Measurements from ENCODE around the gene PTBP1. TPM values are rescaled to one million over a fixed set of nuclear protein-coding genes. Genes with fewer than 3 reads are reported as not detected.
A peak's percentile ranks its signal among the peaks of the same experiment; 100 is the strongest.

Gene PTBP1
- total RNA-seq, 1 experiment from 2014 or later, result 308 TPM

DNA sequence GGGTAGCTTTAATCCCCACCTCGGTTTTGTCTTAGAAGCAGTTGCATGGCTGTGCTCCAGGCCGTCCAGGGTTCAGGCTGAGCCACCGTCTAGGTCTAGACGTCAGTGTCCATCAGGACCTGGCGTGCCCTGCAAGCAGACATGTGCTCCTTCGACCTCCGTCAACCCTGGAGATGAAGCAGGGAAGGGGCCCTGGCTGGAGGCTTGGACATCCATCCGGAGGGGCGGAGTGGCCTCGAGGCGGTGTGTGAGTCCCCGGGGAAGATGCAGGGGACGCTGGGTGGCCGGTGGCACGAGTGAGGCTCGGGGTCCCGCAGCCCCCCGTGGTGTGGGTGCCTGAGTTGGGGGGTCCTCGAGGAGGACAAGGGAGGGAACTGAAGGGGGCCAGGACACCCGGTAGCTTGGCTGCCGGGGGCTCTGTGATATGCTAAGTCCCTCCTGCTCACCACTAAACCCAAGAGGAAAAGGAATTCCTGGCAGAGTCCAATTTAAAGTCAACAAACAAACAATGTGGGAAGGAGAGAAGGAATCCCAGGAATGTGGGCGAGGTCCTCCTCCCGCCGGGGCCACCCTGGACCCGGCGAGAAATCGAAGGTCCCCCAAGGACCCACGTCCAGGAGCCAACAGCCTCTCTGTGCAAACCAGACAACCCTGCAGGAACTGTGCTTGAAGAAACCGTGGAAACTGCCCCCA, 14.9 kb upstream of the PTBP1 start:
- H3K4me1 ChIP-seq (replicated peaks), result peaks cover 70% of the 10 kb centered on the region
- no peaks in the 10 kb centered on the region for H3K9me3 ChIP-seq (replicated peaks)
- H3K27me3 ChIP-seq (replicated peaks), result no peaks in the 10 kb centered on the region
- peak overlapping the region; percentile 47 for H3K4me3 ChIP-seq
- DNase-seq (ENCODE audit: low read depth in 1 of 2, low spot score in 2 of 2), result peak; percentile 92 to 99
- H3K27ac ChIP-seq, result peak overlapping the region; percentile 95
- H3K36me3 ChIP-seq, result peaks cover 42% of the 10 kb centered on the region

DNA sequence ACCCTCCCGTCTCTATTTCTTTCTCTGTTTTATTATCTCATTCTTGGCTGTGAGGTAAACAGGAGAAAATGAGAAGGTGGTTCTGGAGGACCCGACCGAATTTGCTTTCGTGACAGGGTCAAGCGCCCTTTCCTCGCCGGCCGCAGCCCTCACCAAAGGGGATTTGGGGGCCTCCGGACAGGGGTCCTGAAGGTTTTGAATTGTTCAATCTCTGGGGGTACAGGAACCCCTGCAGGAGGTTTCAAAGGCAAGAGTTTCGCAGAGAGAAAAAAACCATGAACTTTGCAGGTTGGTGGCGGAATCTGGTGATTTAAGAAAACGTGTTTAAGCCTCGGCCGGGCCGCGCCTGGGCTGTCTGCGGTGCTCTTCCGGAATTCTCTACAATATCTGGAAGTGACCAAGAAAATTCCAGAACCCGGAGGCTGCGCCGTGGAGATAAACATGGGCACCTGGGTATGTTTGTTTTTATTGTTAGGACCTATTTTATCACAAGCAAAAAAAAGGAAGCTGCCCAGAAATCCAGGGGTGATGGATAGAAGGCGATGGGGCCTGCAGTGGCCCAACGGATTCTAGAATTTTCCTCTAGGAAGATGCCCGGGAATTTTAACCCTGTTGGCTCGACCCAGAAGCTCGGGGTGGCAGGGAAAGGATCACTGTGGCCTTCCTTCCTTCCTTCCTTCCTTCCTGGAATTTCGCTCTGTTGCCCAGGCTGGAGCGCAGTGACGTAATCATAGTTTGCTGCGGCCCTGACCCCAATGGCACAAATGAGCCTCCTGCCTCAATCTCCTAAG, 14.2 kb upstream of the PTBP1 start:
- H3K27ac ChIP-seq, result peak overlapping the region; percentile 95
- H3K4me3 ChIP-seq, result peak overlapping the region; percentile 47
- H3K9me3 ChIP-seq (replicated peaks), result no peaks in the 10 kb centered on the region
- H3K4me1 ChIP-seq (replicated peaks), result peaks cover 74% of the 10 kb centered on the region
- DNase-seq (ENCODE audit: low read depth in 1 of 2, low spot score in 2 of 2), result peak; percentile 73 to 84
- no peaks in the 10 kb centered on the region for H3K27me3 ChIP-seq (replicated peaks)
- H3K36me3 ChIP-seq, result peaks cover 49% of the 10 kb centered on the region

DNA sequence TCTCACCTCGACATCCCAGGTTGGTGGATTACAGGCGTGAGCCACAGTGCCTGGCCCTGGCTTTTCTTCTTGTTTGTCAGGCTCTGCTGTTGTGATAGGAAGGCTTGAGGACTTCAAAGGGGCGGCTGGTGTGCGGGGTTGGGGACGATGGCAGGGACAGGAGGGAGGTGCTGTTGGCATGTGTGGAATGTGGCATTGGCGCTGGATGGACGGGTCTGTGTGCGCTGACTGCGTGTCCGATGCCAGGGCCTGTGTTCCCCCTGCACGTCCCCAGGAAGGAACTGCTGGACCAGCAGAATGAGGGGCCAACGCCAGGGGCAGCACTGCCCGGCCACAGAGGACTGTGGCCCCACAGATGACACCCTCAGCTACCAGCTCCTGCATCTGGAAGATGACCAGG, 12.7 kb upstream of the PTBP1 start:
- peaks cover 74% of the 10 kb centered on the region for H3K4me1 ChIP-seq (replicated peaks)
- H3K27ac ChIP-seq, result peak overlapping the region; percentile 95; the same call in 1 of the 2 replicates
- DNase-seq (ENCODE audit: low read depth in 1 of 2, low spot score in 2 of 2), result peak in 1 of 2 experiments; percentile 35
- peak overlapping the region; percentile 47 for H3K4me3 ChIP-seq
- no peaks in the 10 kb centered on the region for H3K9me3 ChIP-seq (replicated peaks)
- H3K36me3 ChIP-seq, result peaks cover 56% of the 10 kb centered on the region
- no peaks in the 10 kb centered on the region for H3K27me3 ChIP-seq (replicated peaks)

DNA sequence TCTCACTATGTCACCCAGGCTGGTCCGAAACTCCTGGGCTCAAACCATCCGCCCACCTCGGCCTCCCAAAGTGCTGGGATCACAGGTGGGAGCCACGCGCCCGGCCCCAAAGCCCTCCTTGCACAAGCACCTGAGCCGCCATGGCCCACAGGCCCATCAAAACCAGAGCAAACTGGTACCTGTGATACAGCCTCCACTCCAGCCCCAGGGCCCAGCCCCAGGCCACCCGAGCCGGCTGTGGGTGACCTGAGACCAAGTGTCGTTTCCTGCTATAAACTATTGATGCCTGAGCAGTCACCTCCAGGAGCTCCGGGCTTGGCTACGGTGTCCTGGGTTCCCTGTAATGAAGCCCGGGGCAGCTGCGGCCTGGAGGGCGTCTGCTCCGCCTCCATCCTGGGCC, 9.7 kb upstream of the PTBP1 start:
- Histone ChIP-seq H3K36me3 (peaks cover 64% of the 10 kb centered on the region), H3K9me3 (replicated peaks) (no peaks in the 10 kb centered on the region), H3K4me3 (no peak overlapping the region), H3K27me3 (replicated peaks) (no peaks in the 10 kb centered on the region), H3K4me1 (replicated peaks) (peaks cover 76% of the 10 kb centered on the region), H3K27ac (no peak overlapping the region; the same call in 1 of the 2 replicates)
- DNase-seq (ENCODE audit: low read depth in 1 of 2, low spot score in 2 of 2), result no peak

DNA sequence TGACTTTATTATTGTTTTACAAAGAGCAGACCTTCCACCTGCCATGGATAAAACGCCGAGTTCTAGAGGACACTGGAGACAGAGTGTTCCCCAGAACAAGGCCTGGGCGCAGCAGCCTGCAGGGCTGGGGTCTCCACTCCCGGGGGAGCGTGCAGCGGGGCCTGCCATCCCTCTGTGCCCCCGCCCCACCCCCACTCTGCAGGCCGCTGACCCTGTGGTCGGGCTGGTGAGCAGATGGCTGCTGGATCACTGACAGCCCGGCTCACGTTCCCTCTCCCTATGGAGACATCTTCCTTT, 8.6 kb upstream of the PTBP1 start:
- peaks cover 64% of the 10 kb centered on the region for H3K36me3 ChIP-seq
- H3K4me1 ChIP-seq (replicated peaks), result peaks cover 71% of the 10 kb centered on the region
- H3K4me3 ChIP-seq, result no peak overlapping the region
- no peaks in the 10 kb centered on the region for H3K9me3 ChIP-seq (replicated peaks)
- H3K27me3 ChIP-seq (replicated peaks), result no peaks in the 10 kb centered on the region
- DNase-seq (ENCODE audit: low read depth in 1 of 2, low spot score in 2 of 2), result no peak
- peak overlapping the region; percentile 41 for H3K27ac ChIP-seq

DNA sequence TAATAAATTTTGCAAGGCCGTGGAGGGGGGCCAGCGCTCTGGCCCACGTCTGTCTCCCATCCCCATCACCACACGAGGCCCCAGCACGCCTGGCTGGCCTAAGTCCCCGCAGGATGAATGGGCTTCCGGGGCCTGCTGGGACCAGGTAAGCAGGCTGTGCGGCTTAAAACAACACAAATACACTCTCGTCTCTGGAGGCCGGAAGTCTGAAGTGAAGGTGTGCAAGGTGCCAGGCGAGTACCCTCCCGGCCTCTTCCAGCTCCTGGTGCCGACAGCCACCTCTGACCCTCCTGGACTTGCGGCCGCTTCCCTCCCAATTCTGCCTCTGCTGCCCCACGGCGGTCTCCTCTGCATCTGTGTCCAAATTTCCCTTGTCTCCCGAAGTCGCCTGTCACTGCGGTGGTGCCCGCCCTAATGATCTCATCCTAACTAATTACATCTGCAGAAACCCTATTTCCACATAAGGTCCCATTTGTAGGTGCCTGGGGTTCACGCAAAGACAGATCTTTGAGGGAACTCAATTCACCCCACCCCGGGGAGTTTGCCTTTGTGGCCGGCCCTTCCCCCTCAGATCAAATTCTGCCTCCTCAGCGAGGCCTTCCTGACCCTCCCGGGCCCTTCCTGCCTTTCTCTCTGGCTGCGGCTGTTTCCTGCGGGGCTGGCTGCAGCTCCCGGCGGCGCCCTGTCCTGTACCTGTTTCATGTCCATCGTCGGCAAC, 8.1 kb upstream of the PTBP1 start:
- peak overlapping the region; percentile 41 for H3K27ac ChIP-seq
- no peak overlapping the region; the same call in 1 of the 2 replicates for H3K4me3 ChIP-seq
- DNase-seq (ENCODE audit: low read depth in 1 of 2, low spot score in 2 of 2), result no peak
- peaks cover 60% of the 10 kb centered on the region for H3K36me3 ChIP-seq
- H3K4me1 ChIP-seq (replicated peaks), result peaks cover 66% of the 10 kb centered on the region
- H3K9me3 ChIP-seq (replicated peaks), result no peaks in the 10 kb centered on the region
- H3K27me3 ChIP-seq (replicated peaks), result no peaks in the 10 kb centered on the region

DNA sequence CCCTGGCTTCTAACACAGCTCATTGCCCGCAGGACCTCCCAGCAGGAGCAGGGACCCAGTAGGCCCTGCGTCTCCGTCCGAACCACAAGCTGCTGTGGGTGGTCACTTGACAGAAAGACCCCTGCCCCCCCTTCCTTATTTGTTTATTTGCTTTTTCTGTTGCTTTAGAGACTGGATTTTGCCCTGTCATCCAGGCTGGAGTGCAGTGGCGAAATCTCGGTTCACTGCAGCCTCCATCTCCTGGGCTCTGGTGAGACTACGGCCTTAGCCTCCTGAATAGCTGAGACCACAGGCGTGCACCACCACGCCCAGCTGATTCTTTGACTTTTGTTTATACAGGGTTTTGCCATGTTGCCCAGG, 7.6 kb upstream of the PTBP1 start:
- peak; percentile 98 for DNase-seq (ENCODE audit: low read depth in 1 of 2, low spot score in 2 of 2)
- Histone ChIP-seq H3K27me3 (replicated peaks) (no peaks in the 10 kb centered on the region), H3K4me3 (no peak overlapping the region), H3K9me3 (replicated peaks) (no peaks in the 10 kb centered on the region), H3K36me3 (peaks cover 54% of the 10 kb centered on the region), H3K27ac (peak overlapping the region; percentile 41), H3K4me1 (replicated peaks) (peaks cover 61% of the 10 kb centered on the region)

DNA sequence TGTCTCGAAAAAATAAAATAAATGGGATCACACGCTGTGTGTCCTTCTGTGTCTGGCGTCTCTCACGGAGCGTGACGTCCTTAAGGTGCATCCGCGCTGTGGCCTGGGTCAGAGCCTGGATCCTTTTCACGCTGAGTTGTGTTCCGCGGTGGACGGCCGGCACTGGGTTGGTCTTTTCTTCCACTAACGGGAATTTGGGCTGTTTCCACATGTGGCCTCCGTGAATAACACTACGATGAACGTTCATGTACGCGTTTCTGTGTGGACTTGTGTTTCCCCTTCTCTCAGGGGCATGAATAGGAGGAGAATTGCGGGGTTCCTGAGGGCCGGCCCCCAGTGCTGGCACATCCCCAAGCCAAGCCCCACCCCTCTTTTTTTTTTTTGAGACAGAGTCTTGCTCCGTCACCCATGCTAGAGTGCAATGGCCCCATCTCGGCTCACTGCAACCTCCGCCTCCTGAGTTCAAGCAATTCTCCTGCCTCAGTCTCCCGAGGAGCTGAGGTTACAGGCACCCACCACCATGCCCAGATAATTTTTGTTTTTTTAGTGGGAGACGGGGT, 6.2 kb upstream of the PTBP1 start:
- H3K4me3 ChIP-seq, result no peak overlapping the region
- H3K27me3 ChIP-seq (replicated peaks), result no peaks in the 10 kb centered on the region
- peaks cover 44% of the 10 kb centered on the region for H3K36me3 ChIP-seq
- no peak overlapping the region for H3K27ac ChIP-seq
- peaks cover 62% of the 10 kb centered on the region for H3K4me1 ChIP-seq (replicated peaks)
- H3K9me3 ChIP-seq (replicated peaks), result no peaks in the 10 kb centered on the region
- no peak for DNase-seq (ENCODE audit: low read depth in 1 of 2, low spot score in 2 of 2)

DNA sequence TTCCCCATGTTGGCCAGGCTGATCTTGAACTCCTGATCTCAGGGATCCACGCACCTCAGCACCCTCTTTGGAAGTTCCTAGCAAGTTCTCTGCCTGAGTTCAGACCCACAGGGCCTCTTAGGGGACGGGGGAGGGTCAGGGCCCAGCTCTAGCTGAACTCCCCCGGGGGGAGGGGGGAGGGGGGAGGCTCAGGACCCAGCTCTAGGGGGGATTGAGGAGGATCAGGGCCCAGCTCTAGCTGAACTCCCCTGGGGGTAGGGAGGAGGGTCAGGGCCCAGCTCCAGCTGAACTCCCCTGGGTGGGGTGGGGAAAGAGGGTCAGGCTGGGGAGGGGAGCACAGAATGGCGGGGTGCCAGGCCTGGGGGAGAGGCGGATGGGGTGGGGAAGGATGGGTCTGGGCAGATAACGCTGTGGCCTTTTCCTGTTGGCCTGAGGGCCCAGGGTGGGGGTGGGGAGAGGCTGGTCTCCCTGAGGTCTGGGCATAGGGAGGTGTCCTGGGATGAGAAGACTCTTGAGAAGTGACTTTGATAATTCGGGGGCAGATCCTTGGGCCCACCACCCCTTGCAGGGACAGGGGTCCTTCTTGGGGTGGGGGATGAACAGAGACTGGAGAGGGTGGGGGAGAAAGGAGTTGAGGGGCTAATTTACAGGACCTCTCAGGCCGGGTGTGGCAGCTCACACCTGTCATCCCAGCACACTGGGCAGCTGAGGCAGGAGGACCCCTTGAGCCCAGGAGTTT, 5.5 kb upstream of the PTBP1 start:
- no peak overlapping the region for H3K4me3 ChIP-seq
- H3K27me3 ChIP-seq (replicated peaks), result no peaks in the 10 kb centered on the region
- H3K36me3 ChIP-seq, result peaks cover 40% of the 10 kb centered on the region
- H3K9me3 ChIP-seq (replicated peaks), result no peaks in the 10 kb centered on the region
- H3K4me1 ChIP-seq (replicated peaks), result peaks cover 62% of the 10 kb centered on the region
- no peak for DNase-seq (ENCODE audit: low read depth in 1 of 2, low spot score in 2 of 2)
- peak overlapping the region; percentile 59 for H3K27ac ChIP-seq

DNA sequence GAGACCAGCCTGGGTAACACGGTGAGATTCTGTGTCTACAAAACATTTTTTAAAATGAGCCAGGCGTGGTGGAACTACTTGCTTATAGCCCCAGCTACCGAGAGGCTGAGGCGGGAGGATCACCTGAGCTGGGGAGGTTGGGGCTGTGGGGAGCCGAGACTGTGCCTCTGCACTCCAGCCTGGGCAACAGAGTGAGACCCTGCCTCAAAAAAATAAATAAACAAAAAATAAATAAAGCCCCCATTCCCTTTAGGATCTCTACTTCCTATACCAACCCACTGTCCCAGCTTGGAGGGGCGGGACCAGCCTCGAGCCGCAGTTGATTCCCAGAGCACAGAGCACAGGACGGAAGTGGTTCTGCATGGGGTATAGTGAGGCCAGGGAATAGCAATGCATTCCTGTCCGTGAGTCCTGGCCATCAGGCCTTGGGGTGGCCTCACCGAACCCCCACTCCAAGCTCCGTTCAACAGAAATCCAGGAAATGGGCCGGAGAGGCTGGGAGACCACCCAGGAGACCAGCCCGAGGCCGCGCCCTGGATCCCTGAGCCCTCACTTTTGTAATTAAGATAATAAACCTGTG, 4.9 kb upstream of the PTBP1 start:
- DNase-seq (ENCODE audit: low read depth in 1 of 2, low spot score in 2 of 2), result peak; percentile 69 to 84
- Histone ChIP-seq H3K9me3 (replicated peaks) (no peaks in the 10 kb centered on the region), H3K4me1 (replicated peaks) (peaks cover 58% of the 10 kb centered on the region), H3K4me3 (no peak overlapping the region), H3K27me3 (replicated peaks) (no peaks in the 10 kb centered on the region), H3K36me3 (peaks cover 33% of the 10 kb centered on the region), H3K27ac (peak overlapping the region; percentile 59)

DNA sequence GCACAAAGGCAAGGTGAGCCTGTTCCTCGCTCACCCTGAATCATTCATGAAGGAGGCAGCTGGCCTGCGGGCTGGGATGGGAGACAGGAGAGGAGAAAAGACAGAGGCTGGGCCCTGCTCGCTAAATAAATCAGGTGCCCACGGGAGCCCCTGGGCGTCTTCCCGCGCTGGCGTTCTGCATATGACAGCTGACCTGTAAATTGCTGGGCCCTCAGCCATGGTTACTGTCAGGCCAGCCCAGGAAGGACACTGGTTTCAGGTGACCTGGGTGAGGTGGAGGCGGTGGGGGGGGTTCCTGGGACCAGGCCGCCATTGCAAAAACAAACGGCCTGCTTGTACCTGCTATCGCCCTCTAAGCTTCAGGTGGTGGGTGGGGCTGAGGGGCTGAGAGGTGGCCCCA, 3.4 kb upstream of the PTBP1 start:
- Histone ChIP-seq H3K9me3 (replicated peaks) (no peaks in the 10 kb centered on the region), H3K27me3 (replicated peaks) (no peaks in the 10 kb centered on the region), H3K4me3 (no peak overlapping the region), H3K36me3 (peaks cover 30% of the 10 kb centered on the region), H3K4me1 (replicated peaks) (peaks cover 44% of the 10 kb centered on the region), H3K27ac (no peak overlapping the region)
- no peak for DNase-seq (ENCODE audit: low read depth in 1 of 2, low spot score in 2 of 2)

DNA sequence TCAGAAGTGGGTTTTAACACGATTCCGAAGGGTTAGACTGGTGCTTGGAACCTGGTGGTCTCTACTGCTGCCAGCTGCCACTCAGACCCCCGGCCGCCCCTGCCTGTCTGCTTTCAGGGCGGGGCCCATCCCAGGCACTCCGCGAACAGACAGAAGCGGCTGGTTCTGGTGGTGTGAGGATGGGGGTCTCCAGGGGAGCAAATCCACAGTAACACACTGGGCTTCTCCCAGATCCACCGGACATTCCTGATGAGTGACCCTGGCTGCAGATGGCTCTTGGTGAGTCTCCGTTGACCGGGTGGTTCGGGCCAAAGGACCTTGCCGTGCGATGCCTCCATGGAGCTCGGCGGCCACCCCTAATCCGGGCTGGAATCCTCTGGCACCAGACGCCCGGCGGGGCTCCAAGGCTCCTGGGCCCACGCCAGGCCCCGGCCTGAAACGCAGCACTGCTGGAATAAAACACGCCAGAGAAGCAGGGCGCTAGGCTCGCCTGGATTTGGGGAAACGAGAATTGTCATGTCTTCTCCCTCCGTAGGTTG, 2.1 kb upstream of the PTBP1 start:
- Histone ChIP-seq H3K4me3 (no peak overlapping the region), H3K36me3 (peaks cover 36% of the 10 kb centered on the region), H3K4me1 (replicated peaks) (peaks cover 40% of the 10 kb centered on the region), H3K27me3 (replicated peaks) (no peaks in the 10 kb centered on the region), H3K9me3 (replicated peaks) (no peaks in the 10 kb centered on the region), H3K27ac (no peak overlapping the region)
- DNase-seq (ENCODE audit: low read depth in 1 of 2, low spot score in 2 of 2), result no peak

Data from SJSA1 (cell line).